Body of pancreas (tissue), 4 donors: ENCODE data around the gene ANKZF1.

Experiments
- POLR2A ChIP-seq, 3 donors: fragments of 450-650 bp; IDR thresholded peaks; one replicate each; pipeline ENCODE4 v1.6.1; 2016; ENCODE audit warnings: antibody characterized with exemption in 3 of 3, mild to moderate bottlenecking in 2 of 3
- TF ChIP-seq, protein P1 (sequence below), 7 experiments: fragments of 450-650 bp in 4 of 7; fragments of 200-600 bp in 3 of 7; sonication (generic) in 3 of 7; IDR thresholded peaks; one replicate each; pipeline ENCODE4 v1.5.1; 2016 to 2019; ENCODE audit warnings: antibody characterized with exemption in 7 of 7

DNA sequence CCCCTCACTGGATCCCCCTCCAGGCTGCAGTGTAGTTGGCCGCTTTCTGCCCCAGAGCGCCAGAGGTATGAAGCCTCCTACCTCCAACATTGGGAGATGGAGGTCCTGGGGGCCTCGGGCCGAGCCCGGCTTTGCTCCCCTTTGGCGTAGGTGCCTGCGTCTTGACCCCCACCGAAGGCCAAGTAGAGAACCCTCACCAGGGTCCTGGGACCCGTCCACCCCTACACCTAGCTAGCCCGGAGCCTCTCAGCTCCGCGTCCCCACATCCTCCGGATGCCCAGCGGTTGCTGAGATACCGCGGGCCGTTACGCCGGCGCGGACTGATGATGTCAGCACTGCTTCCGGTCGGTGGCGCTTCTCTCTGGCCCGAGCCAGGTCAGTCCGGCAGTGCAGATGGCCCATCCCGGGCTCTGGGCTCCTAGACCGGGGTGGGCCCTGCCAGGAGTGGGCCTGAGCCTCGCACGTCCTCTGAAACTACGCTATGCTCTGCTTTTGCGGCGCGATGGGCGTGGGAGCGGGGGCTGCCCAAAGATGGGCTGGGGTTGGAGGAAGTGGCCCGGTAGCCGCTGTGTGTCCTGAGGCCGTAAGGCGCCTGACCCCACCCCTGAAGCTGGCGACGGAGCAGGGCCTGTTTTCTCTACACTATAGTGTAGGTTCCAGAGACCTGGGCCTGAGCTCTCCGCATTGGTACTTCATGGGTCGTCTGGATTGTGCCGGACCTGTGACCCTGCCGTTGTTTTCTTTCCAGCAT, 15.7 kb downstream of the ANKZF1 start, which contains the start of the genes GLB1L and STK16:
- TF ChIP-seq, protein P1, sequence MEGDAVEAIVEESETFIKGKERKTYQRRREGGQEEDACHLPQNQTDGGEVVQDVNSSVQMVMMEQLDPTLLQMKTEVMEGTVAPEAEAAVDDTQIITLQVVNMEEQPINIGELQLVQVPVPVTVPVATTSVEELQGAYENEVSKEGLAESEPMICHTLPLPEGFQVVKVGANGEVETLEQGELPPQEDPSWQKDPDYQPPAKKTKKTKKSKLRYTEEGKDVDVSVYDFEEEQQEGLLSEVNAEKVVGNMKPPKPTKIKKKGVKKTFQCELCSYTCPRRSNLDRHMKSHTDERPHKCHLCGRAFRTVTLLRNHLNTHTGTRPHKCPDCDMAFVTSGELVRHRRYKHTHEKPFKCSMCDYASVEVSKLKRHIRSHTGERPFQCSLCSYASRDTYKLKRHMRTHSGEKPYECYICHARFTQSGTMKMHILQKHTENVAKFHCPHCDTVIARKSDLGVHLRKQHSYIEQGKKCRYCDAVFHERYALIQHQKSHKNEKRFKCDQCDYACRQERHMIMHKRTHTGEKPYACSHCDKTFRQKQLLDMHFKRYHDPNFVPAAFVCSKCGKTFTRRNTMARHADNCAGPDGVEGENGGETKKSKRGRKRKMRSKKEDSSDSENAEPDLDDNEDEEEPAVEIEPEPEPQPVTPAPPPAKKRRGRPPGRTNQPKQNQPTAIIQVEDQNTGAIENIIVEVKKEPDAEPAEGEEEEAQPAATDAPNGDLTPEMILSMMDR (IDR thresholded peaks at IDR 0.05) = no peak
- peak; percentile 54 to 91 (median 88) for TF ChIP-seq POLR2A (IDR thresholded peaks at IDR 0.05)
